Measurements from ENCODE around the gene ZNF407. TPM values are rescaled to one million over a fixed set of nuclear protein-coding genes. Genes with fewer than 3 reads are reported as not detected.
A peak's percentile ranks its signal among the peaks of the same experiment; 100 is the strongest.

The ZNF407 gene
- total and polyA plus RNA-seq, 2 of the 13 experiments (the other 11 are each of a cell fraction or from before 2014, with no cell fraction given), result 2.3 to 8.7 TPM

DNA sequence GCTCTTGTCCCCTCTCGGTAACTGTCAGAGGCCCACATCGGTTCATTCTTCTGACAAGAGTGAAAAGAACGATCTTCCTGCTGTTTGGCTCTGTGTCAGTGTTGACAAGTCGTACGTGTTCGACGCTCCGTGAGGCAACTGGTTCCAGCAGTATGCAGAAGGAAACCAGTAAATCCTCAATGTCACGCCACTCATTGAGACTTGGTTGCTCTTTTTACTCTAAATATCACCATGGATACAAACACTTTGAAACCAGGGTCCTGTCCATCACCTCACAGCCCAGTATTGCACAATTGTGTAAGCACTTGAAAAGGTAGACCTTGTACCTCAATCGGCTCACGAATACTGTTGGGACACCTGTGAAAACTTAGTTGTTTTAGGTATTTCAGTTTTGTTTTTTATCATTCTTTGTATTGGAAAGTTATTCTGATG is 136.4 kb downstream of the ZNF407 start (continued):
- TF ChIP-seq, protein P1, sequence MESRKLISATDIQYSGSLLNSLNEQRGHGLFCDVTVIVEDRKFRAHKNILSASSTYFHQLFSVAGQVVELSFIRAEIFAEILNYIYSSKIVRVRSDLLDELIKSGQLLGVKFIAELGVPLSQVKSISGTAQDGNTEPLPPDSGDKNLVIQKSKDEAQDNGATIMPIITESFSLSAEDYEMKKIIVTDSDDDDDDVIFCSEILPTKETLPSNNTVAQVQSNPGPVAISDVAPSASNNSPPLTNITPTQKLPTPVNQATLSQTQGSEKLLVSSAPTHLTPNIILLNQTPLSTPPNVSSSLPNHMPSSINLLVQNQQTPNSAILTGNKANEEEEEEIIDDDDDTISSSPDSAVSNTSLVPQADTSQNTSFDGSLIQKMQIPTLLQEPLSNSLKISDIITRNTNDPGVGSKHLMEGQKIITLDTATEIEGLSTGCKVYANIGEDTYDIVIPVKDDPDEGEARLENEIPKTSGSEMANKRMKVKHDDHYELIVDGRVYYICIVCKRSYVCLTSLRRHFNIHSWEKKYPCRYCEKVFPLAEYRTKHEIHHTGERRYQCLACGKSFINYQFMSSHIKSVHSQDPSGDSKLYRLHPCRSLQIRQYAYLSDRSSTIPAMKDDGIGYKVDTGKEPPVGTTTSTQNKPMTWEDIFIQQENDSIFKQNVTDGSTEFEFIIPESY (CRISPR knock-in tag; IDR thresholded peaks at IDR 0.05), result no peak
- 0 out of 2 replicates have a peak, but pooled peaks have one; percentile 30 for TF ChIP-seq ZNF337 (CRISPR knock-in tag; IDR thresholded peaks at IDR 0.05; ENCODE audit: borderline replicate concordance, low read depth)
- no peak for TF ChIP-seq ZNF180 (CRISPR knock-in tag; IDR thresholded peaks at IDR 0.05; ENCODE audit: borderline replicate concordance, low read depth)
- TF ChIP-seq ZNF331 (CRISPR knock-in tag; IDR thresholded peaks at IDR 0.05), result peak; percentile 85
- TF ChIP-seq, protein P2, sequence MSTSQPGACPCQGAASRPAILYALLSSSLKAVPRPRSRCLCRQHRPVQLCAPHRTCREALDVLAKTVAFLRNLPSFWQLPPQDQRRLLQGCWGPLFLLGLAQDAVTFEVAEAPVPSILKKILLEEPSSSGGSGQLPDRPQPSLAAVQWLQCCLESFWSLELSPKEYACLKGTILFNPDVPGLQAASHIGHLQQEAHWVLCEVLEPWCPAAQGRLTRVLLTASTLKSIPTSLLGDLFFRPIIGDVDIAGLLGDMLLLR (CRISPR knock-in tag; IDR thresholded peaks at IDR 0.05), result no peak
- no peak for TF ChIP-seq ZNF598 (CRISPR knock-in tag; IDR thresholded peaks at IDR 0.05; ENCODE audit: borderline replicate concordance)
- no peak for TF ChIP-seq NFRKB (IDR thresholded peaks at IDR 0.05)
- peak; percentile 56; the same call in 1 of the 2 replicates for TF ChIP-seq GATA4 (IDR thresholded peaks at IDR 0.05; ENCODE audit: borderline replicate concordance, low read depth)
- TF ChIP-seq TSC22D2 (CRISPR knock-in tag; IDR thresholded peaks at IDR 0.05; ENCODE audit: borderline replicate concordance), result no peak
- TF ChIP-seq SOX6 (IDR thresholded peaks at IDR 0.05), result no peak
- TF ChIP-seq SOX6 (CRISPR knock-in tag; IDR thresholded peaks at IDR 0.05), result peak; percentile 72
- TF ChIP-seq, protein P3, sequence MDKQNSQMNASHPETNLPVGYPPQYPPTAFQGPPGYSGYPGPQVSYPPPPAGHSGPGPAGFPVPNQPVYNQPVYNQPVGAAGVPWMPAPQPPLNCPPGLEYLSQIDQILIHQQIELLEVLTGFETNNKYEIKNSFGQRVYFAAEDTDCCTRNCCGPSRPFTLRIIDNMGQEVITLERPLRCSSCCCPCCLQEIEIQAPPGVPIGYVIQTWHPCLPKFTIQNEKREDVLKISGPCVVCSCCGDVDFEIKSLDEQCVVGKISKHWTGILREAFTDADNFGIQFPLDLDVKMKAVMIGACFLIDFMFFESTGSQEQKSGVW (CRISPR knock-in tag; IDR thresholded peaks at IDR 0.05; ENCODE audit: borderline replicate concordance), result no peak
- no peak for TF ChIP-seq ZNF776 (CRISPR knock-in tag; IDR thresholded peaks at IDR 0.05)
- TF ChIP-seq, protein P4, sequence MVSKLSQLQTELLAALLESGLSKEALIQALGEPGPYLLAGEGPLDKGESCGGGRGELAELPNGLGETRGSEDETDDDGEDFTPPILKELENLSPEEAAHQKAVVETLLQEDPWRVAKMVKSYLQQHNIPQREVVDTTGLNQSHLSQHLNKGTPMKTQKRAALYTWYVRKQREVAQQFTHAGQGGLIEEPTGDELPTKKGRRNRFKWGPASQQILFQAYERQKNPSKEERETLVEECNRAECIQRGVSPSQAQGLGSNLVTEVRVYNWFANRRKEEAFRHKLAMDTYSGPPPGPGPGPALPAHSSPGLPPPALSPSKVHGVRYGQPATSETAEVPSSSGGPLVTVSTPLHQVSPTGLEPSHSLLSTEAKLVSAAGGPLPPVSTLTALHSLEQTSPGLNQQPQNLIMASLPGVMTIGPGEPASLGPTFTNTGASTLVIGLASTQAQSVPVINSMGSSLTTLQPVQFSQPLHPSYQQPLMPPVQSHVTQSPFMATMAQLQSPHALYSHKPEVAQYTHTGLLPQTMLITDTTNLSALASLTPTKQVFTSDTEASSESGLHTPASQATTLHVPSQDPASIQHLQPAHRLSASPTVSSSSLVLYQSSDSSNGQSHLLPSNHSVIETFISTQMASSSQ (IDR thresholded peaks at IDR 0.05; ENCODE audit: low read depth), result peak; percentile 29; the same call in 1 of the 2 replicates
- TF ChIP-seq, protein P4 (CRISPR knock-in tag; IDR thresholded peaks at IDR 0.05; ENCODE audit: borderline replicate concordance), result no peak; the same call in 1 of the 2 replicates
- no peak for TF ChIP-seq ZNF326 (CRISPR knock-in tag; IDR thresholded peaks at IDR 0.05; ENCODE audit: borderline replicate concordance)
- no peak for TF ChIP-seq SRY (CRISPR knock-in tag; IDR thresholded peaks at IDR 0.05)
- TF ChIP-seq HIVEP1 (CRISPR knock-in tag; IDR thresholded peaks at IDR 0.05), result no peak
- TF ChIP-seq ZNF839 (CRISPR knock-in tag; IDR thresholded peaks at IDR 0.05; ENCODE audit: borderline replicate concordance), result no peak
- TF ChIP-seq, protein P5, sequence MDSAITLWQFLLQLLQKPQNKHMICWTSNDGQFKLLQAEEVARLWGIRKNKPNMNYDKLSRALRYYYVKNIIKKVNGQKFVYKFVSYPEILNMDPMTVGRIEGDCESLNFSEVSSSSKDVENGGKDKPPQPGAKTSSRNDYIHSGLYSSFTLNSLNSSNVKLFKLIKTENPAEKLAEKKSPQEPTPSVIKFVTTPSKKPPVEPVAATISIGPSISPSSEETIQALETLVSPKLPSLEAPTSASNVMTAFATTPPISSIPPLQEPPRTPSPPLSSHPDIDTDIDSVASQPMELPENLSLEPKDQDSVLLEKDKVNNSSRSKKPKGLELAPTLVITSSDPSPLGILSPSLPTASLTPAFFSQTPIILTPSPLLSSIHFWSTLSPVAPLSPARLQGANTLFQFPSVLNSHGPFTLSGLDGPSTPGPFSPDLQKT (CRISPR knock-in tag; IDR thresholded peaks at IDR 0.05; ENCODE audit: borderline replicate concordance), result no peak
- no peak for TF ChIP-seq ARNT (IDR thresholded peaks at IDR 0.05)
- no peak for TF ChIP-seq DNMT1 (CRISPR knock-in tag; IDR thresholded peaks at IDR 0.05)
